NOMO-1 treated with DMSO at 0.1 percent for 48 hours (cell line): ENCODE results near the gene ZBTB7A.

Experiments
- DNase-seq: peaks from one replicate; lab custom pipeline; 2025; ENCODE audit not compliant: unreplicated experiment; lab: John Stamatoyannopoulos, UW

Gene ZBTB7A

DNA sequence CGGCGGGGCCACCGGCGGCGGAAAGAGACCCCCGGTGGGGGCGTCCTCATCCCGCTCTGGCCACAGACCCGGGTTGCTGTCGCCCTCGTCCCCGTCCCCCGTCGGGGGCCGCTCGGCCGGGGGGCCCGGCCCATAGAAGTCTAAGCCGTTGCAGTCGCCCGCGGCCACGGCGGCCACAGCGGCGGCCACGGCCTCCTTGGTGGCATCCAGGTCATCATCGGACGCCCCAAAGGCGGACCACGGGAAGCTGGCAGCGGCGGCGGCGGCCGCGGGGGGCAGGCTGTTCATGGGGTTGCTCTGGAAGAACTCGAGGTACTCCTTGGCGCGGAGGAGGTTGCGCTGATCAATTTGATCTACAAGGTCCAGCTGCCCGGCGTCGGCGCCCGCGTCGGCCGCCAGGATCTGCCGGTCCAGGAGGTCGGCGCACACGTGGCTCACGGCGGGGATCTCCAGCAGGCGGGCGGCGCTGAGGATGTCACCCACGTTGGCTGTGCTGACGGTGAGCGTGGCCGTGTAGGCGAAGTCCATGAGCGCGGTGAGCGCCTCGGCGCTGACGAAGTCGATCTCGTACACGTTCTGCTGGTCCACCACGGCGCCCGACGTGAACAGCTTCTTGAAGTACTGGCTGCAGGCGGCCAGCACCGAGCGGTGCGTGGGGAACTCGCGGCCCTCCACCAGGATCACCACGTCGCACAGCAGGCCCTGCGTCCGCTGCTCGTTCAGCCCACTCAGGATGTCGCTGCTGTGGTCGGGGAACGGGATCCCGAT lies 12.1 kb downstream of the ZBTB7A start:
- DNase-seq, result no peak

DNA sequence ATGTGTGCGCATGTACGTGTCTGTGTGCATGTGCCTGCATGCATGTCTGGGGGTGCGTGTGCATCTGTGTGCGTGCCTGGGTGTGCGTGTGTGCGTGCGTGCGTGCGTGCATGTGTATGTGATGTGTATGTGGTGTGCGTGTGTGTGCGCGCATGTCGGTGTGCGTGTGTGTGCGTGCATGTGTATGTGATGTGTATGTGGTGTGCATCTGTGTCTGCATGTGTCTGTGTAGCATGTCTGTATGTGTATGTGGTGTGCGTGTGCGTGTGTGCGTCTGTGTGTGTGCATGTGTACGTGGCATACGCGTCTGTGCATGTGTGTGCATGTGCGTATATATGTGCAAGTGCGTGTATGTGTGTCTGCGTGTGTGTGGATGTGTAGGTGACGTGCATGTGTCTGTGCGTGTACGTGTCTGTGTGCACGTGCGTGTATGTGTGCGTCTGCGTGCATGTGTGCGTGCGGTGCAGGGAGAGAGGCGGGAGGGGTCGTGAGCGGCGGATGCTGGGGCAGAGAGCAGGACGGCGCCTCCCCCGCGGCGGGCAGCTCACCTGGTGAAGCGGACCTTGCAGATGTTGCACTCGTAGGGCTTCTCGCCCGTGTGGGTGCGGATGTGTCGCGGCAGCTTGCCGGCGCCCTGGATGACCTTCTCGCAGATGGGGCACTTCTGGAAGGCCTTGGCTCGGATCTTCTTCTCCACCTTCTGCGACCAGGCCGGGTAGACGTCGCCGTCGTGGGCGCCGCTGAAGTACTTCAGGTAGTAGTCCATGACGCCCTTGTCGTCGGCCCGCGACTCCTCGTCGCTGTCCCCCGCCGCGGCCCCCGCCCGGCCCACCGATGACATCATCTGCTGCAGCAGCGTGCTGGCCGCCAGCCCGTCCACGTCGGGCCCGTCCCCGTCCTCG lies 13.0 kb downstream of the ZBTB7A start:
- DNase-seq, result no peak

DNA sequence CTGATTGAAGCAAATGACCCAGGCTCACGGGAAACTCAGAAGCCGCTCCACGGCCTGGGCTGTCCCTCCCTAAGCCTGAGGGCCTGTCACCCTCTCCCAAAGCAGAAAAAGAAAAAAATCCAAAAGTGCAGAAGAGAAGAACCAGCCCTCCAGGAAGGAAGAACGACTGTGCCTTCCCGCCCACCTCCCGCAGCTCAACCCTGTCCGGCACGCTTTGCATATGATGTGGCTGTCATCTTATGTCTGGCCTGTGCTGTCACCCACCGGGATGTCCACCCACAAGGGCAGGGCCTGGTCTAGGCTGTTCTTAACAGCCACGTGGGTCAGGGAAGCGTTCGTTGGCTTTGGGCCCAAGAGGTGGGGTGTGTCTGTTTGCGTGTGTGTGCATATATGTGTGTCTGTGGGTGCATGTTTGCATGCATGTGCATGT lies 13.7 kb downstream of the ZBTB7A start:
- DNase-seq, result peak; percentile 68

DNA sequence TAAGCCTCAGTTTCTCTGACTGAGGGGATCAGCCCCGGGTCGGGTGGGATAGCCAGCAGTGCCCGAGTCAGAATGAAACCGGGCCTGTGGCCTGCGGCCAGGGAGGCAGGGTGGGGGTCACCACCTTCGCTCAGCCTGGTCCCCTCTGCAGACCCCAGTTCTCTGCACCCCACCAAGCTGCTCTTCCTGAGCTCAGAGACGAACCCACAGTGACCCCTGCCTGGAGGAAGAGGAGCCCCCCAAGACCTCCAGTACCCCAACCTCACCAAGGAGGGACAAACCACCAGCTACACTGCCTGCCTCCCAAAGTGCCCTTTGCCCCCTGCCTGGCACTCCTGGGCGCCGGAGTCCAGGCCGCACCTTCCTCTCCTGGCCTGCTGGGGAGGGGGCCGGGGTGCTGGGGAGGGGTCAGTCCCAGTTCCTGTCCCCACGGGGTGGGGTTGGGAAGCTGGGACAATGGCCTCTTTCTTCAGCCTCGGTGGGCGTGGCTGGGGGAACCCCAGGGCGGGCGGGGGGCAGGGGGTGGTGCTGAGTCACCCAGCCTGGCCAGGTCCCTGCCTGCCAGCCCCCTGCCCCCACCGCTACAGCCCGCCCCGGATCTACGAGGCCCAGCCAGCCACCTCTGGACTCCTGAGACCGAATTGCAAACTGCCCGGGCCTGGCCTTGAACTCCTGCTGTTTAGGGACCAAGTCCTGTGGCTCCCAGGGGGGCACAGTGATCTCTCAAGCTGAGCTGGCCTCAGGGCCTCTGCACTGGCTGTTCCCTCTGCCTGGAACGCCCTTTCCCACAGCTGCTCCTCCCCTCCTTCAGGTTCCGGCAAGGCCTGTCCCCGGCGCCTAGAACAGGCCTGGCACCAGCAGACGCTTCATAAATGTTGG lies 14.3 kb downstream of the ZBTB7A start:
- peak; percentile 68 for DNase-seq

DNA sequence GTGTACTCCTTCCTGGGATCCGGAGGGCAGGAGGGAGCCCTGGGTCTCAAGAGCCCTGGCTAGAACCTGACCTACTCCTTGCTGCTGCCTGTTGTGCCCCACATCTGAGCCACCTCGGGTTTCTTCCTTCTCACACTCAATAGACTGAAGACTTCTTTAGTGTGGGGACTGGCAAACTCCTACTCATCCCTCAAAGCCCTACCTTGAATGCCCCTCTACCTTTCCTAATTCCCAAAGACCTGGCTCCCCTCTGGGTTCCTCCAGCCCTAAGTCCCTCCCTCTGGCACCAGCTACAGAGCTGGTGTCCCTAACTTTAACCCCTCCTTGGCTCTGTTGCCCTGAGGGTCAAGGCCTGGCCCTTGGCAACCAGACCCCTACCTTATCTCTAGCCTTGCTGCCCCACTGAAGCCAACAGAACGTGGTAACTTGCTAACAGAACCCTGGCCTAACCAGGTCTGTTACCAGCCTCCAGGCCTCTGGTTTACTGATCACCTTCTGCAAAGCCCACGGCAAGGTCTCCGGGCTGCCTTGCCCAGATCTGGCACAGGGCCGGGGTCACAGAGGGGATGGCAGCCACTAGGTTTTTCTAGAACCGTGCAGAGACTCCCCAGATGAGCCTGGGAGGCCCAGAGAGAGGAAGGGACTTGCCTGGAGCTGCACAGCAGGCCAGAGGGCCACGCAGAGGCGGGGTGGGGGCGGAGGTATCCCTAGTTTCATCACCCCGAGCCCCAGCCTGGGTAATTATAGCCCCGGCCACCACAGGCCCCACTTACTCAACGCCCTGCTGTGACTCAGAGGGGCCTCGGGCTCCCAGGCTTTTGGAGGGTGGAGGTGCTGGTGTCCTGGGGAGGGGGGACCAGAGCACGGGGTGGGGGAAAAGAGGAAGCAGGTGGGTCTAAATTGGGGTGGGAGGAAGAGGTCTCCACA lies 15.3 kb downstream of the ZBTB7A start:
- DNase-seq, result peak; percentile 92

DNA sequence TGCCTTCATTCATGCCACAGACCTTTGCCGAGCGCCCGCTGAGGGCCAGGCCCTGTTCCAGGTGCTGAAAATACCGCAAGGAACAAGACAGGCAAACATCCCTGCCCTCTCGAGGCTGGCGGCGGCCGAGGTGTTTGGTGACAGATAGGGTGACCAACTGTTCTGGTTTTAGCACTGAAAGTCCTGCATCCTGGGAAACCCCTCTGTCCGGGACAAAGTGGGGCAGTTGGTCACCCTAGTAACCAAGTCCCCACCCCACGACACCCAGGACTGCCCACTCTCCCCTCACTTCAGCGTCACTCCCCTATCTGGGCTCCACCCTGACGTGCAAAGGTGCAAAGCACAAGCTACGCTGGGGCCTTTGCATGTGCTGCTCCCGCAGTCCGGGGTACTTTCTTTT lies 17.3 kb downstream of the ZBTB7A start:
- DNase-seq, result no peak

DNA sequence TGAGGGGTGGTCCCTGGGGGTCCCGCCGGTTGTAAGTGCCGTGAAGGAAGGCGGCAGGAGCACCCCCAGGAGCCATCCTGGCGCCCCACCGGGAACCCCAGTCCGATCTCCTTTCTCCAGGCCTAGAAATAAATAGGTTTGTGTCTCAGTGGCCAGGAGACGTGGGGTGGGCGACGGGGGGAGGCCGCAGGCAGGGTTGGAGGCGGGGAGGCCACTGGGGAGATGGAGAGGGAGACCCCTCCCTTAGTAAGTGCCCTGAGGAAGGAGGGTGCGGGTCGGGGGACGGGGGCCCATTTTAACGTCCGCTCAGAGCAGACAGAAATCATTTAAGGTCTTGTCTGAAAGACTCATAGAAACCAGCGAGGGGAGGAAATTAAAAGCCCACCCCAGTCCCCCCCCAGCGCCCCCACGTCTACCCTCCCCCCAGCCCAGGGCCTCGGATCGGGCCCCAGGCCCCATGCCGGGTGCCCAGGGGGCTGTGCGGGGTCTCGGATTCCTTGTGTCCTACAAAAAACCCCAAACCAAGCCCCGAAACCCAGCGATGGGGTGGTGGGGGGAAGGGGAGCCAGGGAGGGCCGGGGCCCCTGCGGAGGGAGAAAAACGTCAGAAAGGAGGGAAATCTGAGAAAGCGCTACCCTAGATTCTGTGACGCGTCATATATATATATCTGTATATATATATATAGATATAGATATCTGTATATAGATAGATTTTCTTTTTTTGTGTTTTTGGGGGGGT lies 19.6 kb downstream of the ZBTB7A start:
- no peak for DNase-seq

DNA sequence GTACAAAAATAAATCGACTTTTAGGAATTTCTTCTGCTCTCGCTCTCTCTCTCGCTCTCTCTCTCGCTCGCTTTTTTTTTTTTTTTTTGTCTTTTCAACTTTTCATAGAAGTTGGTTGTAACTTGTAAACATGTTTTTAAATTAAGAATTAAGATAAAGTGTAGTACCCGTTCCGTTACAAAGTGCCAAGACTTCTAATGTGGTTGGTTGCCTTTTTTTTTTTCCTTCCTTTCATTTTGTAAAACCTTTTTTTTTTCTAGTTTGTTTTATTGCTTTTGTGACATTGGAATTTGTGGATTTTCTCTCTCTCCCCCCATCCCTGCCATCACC lies 20.4 kb downstream of the ZBTB7A start:
- no peak for DNase-seq

DNA sequence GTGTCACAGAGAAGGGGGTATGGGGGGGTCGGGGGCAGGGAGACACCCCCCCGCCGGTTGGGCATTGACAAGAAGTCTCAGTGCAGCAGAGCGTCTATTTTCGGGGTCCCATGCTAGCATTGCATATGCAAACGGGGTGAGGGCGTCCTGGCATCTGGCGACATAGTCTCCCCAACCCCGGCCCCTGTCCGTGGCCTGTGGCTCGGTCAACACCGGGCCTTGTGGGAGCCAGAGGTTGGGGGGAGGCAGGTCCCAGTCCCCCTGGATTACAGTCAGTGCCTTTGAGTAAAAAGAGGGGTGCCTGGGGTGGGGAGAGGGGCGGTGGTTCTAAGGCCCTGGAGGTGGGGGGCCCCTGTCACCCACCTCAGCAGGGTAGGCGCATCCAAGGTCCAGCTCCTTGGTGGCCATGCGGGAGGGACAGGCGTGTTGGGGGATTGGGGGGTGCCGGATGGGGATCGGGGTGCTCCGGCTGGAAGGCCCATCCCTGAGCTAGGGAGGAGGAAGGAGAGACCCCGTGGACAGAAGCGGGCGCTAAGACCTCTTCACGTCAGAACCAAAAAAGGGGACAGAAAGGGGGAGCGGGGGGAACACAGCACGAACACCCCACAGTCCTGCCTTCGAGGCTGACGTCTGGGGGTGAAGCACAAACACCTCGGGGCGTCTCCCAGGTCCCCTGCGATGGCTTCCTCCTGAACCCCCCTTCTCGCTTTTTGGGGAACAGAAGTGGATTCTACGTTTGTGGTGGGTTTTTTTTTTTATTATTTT lies 20.9 kb downstream of the ZBTB7A start:
- no peak for DNase-seq

DNA sequence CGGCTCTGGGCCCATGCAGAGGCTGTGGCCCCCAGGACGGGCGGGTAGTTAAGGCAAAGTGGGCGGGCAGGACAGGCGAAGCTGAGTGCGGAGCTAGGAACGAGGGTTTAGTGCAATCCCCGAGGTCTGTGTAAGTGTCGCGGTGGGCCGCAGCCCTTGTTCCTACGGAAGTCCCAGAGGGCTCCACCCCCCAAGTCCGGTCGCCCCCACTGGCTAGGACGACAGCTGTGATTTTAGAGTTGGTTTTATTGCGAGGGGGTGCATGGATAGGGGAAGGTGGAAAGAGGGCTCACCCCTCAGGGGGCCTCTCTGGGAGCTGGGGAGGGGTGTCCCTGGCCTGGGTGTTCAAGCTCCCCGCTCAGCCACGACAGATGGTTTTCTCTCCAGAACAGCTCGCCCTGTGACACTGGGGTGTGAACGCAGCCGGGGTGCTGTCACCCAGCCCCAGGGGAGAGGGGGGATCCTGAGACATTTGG lies 21.7 kb downstream of the ZBTB7A start:
- no peak for DNase-seq

DNA sequence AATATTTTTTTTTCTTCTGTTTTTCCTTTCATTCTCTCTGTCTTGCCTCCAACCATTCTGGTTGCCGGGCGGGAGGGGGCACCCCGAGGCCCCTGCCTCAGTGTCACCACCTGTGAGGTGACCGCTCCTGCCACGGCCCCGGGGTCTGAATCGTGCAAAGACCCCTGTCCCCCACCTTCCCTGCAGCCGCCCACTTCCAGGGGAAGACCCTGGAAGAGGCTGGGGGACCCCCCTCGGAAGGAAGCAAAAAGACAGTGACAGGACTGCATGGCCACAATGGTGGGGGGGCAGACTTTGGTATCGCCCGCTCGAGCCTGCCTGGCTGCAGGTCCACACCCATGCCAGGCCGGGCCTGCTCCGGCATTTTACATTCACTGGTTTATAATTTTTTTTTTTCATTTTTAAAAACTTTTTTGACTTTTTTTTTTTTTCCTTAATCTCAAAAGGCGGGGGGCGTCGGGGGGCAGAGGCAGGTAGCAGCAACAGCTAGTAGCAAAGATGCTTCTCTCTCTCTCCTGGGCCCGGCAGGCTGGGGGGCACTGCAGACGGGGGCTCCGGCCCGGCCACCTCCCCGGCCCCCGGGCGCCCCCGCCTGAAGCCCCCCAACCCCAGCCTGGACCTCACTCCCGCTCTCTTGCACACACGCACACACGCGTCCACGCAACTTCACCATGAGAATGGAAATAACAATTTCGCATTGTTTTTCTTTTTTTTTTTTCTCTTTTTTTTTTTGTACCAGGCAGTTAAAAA lies 22.6 kb downstream of the ZBTB7A start:
- no peak for DNase-seq

DNA sequence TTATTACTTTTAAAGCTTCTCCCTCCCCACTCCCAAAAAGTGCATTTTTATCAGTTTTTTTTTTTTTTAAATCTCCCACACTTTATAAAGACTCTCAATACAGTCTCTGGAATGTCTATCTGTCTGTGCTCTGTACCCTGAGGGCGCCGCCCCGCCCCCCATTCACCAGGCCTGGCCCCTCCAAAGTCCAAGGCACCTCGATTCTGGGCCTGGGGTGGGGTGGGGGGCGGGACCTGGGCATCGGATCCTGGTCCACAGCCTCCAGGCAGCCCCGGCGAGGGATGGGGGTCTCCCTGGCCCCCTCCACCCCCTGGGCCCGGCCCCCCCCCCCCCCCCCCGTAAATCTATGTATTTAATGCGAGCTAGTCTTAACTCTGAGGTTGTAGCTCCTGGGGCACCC lies 23.3 kb downstream of the ZBTB7A start:
- DNase-seq, result no peak

DNA sequence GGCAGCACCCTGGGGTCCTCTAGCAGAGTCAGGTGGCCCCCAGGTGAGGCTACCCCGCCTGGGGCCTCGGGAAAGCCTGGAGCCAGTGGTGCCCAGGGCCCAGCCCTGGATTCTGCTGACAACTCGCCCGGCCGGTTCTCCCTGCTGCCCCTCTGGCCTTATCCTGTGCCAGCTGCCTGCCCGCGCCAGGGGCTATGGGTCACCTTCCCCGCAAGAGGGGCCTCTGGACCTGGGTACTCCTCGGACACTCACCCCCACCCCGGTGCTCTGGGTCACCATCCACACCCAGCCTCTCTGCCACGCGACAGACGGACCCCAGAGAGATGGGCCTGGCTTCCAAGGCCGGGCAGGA lies 24.0 kb downstream of the ZBTB7A start:
- no peak for DNase-seq

DNA sequence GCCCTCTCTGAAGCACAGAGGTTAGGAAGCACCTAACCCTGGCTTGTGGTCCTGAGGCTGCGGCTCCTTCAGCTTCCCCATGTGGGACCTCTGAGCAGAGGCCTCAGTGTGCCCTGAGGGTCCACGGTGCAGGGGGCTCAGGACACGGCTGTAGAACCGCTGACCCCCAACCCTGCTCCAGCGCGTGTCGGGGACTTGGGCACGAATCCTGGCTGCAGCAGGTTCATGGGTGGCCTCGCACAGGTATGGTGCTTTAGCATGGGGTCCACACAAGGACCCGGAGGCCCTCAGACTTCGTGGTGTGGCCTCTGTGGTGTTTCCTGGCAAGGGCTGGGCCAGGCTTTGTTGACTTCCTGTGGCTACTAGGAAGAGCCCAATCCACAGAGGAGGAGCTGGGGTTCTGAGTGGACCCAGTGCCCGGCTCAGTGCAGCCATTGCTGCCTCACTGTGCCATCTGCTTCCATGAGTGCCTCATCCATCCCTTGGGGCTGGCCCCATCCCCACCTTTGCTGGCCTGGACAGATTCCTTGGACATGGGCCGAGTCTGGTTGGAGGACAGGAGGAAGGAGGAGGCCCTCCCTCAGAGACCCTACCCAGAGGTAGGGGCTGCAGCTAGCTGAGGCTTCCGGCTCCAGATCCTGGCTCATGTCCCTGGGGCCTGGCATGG lies 24.5 kb downstream of the ZBTB7A start:
- no peak for DNase-seq

DNA sequence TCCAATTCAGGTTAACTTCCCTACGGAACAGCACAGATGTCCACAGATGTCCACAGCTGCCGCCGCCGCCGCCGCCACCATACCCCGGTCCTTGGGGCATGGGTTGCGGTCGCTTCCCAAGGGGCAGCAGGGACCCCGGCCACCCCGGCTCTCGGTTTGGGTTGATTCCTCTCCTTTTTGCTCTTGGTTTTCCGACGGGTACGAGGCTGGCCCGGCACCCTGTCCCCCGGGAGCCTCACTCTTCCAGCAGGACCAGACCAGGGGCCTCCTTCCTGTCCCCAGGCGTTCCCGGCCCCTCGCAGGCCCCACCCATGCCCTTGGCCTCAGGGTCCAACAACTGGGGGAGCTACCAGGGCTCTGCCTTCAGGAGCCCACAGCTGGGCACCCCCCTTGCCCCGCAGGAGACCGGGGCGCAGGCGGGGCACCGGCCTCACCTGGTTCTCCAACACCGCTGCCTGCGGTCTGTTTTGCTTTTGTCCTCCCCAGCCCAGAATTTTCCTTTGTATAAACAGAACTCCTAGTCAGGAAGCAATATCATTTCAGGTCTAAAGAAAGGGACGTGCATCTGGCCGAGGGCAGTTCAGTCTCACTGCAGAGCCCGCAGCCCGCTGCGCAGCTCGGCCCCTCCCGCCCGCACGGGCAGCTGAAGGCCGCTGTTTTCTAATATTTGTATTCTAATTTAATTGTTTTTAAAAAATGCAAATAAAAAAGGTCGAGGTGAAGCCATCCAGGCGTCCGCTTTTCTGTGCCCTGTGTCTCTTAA lies 27.9 kb downstream of the ZBTB7A start:
- no peak for DNase-seq

DNA sequence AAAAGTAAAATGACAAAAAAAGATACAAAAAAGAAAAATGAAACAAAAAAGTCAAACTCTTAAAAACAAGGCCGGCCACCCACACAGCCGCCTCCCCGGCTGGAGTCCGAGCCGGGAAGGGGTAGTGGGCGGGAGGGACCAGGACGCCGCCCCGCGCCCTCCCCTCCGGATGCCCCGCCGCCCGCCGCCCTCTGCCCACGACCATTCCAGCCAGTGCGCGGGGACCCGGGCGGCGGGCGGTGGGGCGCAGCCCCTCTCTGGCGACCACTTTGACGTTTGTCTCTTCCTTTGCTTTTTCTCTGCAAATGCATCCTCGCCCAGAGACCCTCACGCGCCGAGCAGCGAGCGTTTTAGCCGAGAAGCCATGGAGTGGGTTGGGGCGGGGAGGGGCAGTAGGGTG lies 28.6 kb downstream of the ZBTB7A start:
- no peak for DNase-seq
